GM23248 (cell line): Measurements from ENCODE around the gene MORN1. TPM values are rescaled to one million over a fixed set of nuclear protein-coding genes. Genes with fewer than 3 reads are reported as not detected.
A peak's percentile ranks its signal among the peaks of the same experiment; 100 is the strongest.

Experiments
- DNase-seq: peaks from one replicate; pipeline ENCODE4 v3.0.0-alpha.2; 2015
- H2AFZ ChIP-seq: fragments of 200-600 bp; sonication (generic); 2 replicates; pipeline ENCODE4 v1.6.1; 2016; ENCODE audit warnings: antibody characterized with exemption
- H3F3A ChIP-seq: fragments of 200-600 bp; sonication (generic); 2 replicates; pipeline ENCODE4 v1.6.1; 2016; ENCODE audit warnings: mild to moderate bottlenecking, antibody characterized with exemption, mixed run types; ENCODE audit not compliant: insufficient read depth
- H3K27ac ChIP-seq: fragments of 200-600 bp; sonication (generic); 2 replicates; pipeline ENCODE4 v1.5.1; 2016; ENCODE audit warnings: mild to moderate bottlenecking
- H3K27me3 ChIP-seq: fragments of 200-600 bp; sonication (generic); replicated peaks from 2 replicates; pipeline ENCODE4 v1.6.1; 2016; ENCODE audit warnings: mild to moderate bottlenecking; ENCODE audit not compliant: insufficient read depth
- H3K36me3 ChIP-seq: fragments of 200-600 bp; sonication (generic); 2 replicates; pipeline ENCODE4 v1.6.1; 2016; ENCODE audit warnings: low read depth, mild to moderate bottlenecking
- H3K4me1 ChIP-seq: fragments of 200-600 bp; sonication (generic); 2 replicates; pipeline ENCODE4 v1.6.1; 2016; ENCODE audit warnings: mild to moderate bottlenecking; ENCODE audit not compliant: insufficient read depth
- H3K4me2 ChIP-seq: fragments of 200-600 bp; sonication (generic); one replicate; pipeline ENCODE4 v1.6.1; 2016; ENCODE audit warnings: mild to moderate bottlenecking; ENCODE audit not compliant: unreplicated experiment
- H3K4me3 ChIP-seq: fragments of 200-600 bp; sonication (generic); 2 replicates; pipeline ENCODE4 v1.5.1; 2016; ENCODE audit warnings: mild to moderate bottlenecking
- H3K79me2 ChIP-seq: fragments of 200-600 bp; sonication (generic); 2 replicates; pipeline ENCODE4 v1.6.1; 2016; ENCODE audit warnings: mild to moderate bottlenecking; ENCODE audit not compliant: insufficient read depth
- H3K9ac ChIP-seq: fragments of 200-600 bp; sonication (generic); 2 replicates; pipeline ENCODE4 v1.6.1; 2016; ENCODE audit warnings: mild to moderate bottlenecking
- H3K9me2 ChIP-seq: fragments of 200-600 bp; sonication (generic); 2 replicates; pipeline ENCODE4 v1.6.1; 2016; ENCODE audit warnings: mixed run types, mild to moderate bottlenecking, moderate library complexity; ENCODE audit not compliant: insufficient read depth
- H3K9me3 ChIP-seq: fragments of 200-600 bp; sonication (generic); one replicate; pipeline ENCODE4 v1.6.1; 2017; ENCODE audit warnings: low read depth
- H4K20me1 ChIP-seq: fragments of 200-600 bp; sonication (generic); 2 replicates; pipeline ENCODE4 v1.6.0; 2016; ENCODE audit not compliant: insufficient read depth
- EZH2 ChIP-seq: fragments of 200-600 bp; sonication (generic); IDR thresholded peaks from 2 replicates; pipeline ENCODE4 v1.6.1; 2018; ENCODE audit warnings: antibody characterized with exemption, mild to moderate bottlenecking; ENCODE audit not compliant: insufficient read depth, poor library complexity, severe bottlenecking
- EZH2phosphoT487 ChIP-seq: fragments of 200-600 bp; sonication (generic); IDR thresholded peaks from 2 replicates; pipeline ENCODE4 v1.6.1; 2018; ENCODE audit warnings: antibody characterized with exemption, moderate library complexity, mild to moderate bottlenecking, low read depth; ENCODE audit not compliant: insufficient read depth
- WGBS, 2 experiments: methylation state at CpG; one replicate each; pipeline ENCODE4 v1.1.6; 2015 to 2017; ENCODE audit warnings: low lambda C conversion rate in 2 of 2, low coverage in 1 of 2; ENCODE audit errors: missing lambda C conversion rate in 2 of 2; 5-methylcytosine and 5-hydroxymethylcytosine counted together
- in situ Hi-C: fragments of 300-500 bp; cut with MboI; formaldehyde crosslinking; loops from 2 replicates; pipeline ENCODE4 v1.15.0; 2020
- polyA plus RNA-seq: library from polyadenylated mRNA; unstranded; fragments of >200 nt; fragmentation: Nextera tagmentation; extraction: Ambion mirVana; gene quantifications from 2 replicates; pipeline ENCODE4 v1.2.1, GENCODE V29; 2016
- total RNA-seq: library from RNA; depleted of rRNA; stranded (reverse); fragments of >200 nt; shearing (Covaris generic); gene quantifications from 2 replicates; pipeline ENCODE4 v1.2.3, GENCODE V29; 2014

Gene MORN1
- total and polyA plus RNA-seq, 2 experiments from 2014 or later, result 7.2 to 8.8 TPM

- Histone ChIP-seq H4K20me1 (peaks cover 11% of the 10 kb centered on the region; the same call in 1 of the 2 replicates), H2AFZ (no peak overlapping the region), H3F3A (peaks cover 5% of the 10 kb centered on the region; the same call in 1 of the 2 replicates), H3K36me3 (no peaks in the 10 kb centered on the region), H3K27me3 (no peaks in the 10 kb centered on the region), H3K4me1 (peaks cover 51% of the 10 kb centered on the region), H3K79me2 (peaks cover 96% of the 10 kb centered on the region), H3K9me3 (no peaks in the 10 kb centered on the region), H3K4me3 (no peak overlapping the region), H3K9me2 (no peaks in the 10 kb centered on the region), H3K4me2 (peak overlapping the region; percentile 20), H3K27ac (peak overlapping the region; percentile 55; the same call in 1 of the 2 replicates), H3K9ac (peak overlapping the region; percentile 17)
- TF ChIP-seq EZH2 (no peak), EZH2phosphoT487 (no peak)
- in situ Hi-C loops, result no loop called here
- WGBS, 2 experiments, result 46 to 55% methylated on average over 12 to 14 of the region's 14 CpGs
- DNase-seq, result peak; percentile 67
Observed at GRCh38 chr1:2275796-2276536, 115.4 kb downstream of the MORN1 start.

DNA sequence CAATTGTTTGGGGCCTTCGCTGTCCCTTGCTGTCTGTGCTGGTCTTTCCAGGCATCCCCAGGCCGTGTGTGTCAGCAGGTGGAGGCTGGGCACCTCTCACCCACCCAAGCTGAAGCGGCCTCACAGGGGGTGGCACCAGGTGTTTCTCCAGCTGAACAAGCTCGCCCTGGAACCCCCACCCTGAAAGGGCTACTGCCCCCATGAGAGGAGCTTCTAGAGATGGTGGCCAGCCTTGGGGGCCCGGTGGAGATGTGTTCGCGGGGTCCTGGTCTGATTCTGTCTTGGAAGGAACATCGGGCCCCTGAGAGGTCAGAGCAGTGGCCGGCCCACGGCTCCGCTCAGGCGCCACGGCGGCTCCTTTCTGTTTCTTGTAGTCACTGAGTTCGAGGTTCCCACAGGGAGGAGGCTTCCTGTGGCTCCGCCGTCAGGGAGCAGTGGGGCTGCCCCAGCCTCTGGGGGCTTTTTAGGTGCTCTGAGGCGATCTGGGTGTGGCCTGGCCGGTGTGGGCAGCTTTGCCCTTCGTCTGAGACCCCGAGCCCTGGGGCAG lies 116.4 kb downstream of the MORN1 start:
- Histone ChIP-seq H3K4me2 (no peak overlapping the region), H3K4me3 (no peak overlapping the region), H3K9me3 (no peaks in the 10 kb centered on the region), H3K27me3 (no peaks in the 10 kb centered on the region), H3K27ac (peak overlapping the region; percentile 55; the same call in 1 of the 2 replicates), H3K4me1 (peaks cover 48% of the 10 kb centered on the region), H3K9me2 (no peaks in the 10 kb centered on the region), H3F3A (peaks cover 5% of the 10 kb centered on the region; the same call in 1 of the 2 replicates), H4K20me1 (peaks cover 11% of the 10 kb centered on the region; the same call in 1 of the 2 replicates), H3K79me2 (peaks cover 100% of the 10 kb centered on the region), H2AFZ (no peak overlapping the region), H3K36me3 (no peaks in the 10 kb centered on the region), H3K9ac (0 out of 2 replicates have a peak overlapping the region, but pooled peaks have one; percentile 17)
- TF ChIP-seq EZH2phosphoT487, result no peak
- TF ChIP-seq EZH2, result no peak
- DNase-seq, result no peak
- in situ Hi-C loops, result no loop called here
- WGBS, 2 experiments, result 78% methylated on average over 21 of the region's 21 CpGs

- Histone ChIP-seq H3K27ac (no peak overlapping the region), H4K20me1 (peaks cover 11% of the 10 kb centered on the region; the same call in 1 of the 2 replicates)
Observed at GRCh38 chr1:2274231-2274928, 117.0 kb downstream of the MORN1 start.

DNA sequence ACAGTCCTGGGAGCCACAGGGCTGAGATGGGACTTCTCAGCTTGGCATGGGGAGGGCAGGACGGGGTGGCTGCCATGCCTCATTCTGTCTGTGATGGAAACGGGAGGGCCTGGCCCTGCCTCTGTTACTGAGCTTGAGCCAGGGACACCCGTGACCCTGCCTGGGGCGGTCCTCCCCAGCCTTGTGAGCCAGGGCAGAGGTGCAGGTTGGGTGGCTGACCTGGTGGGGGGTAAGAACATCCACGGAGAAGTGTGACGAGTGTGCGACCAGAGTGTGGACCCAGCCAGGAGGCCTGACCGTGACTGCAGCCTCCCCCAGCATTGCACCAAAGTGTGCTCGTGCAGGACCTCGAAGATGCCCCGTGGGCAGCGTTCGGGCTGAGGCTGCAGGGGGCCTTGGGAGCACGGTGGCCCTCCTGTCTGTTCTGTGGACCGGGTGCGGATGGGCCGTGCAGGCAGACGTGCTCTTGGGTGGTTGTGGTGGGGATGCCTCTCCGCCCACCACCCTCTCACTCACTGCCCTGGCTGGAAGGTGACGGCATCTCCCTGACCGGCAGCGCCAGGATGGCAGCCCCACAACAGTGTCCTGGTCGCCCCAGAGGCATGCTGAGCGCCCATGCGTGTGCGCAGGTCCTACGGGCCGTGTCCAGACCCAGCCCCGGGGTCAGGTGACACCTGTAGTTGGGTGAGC lies 117.8 kb downstream of the MORN1 start:
- Histone ChIP-seq H4K20me1 (peaks cover 14% of the 10 kb centered on the region; the same call in 1 of the 2 replicates), H3K9me3 (no peaks in the 10 kb centered on the region), H3K36me3 (no peaks in the 10 kb centered on the region), H3K9ac (no peak overlapping the region), H3F3A (peaks cover 5% of the 10 kb centered on the region; the same call in 1 of the 2 replicates), H3K27ac (no peak overlapping the region), H3K4me1 (peaks cover 37% of the 10 kb centered on the region), H3K4me2 (no peak overlapping the region), H3K9me2 (no peaks in the 10 kb centered on the region), H3K4me3 (no peak overlapping the region), H2AFZ (no peak overlapping the region), H3K27me3 (no peaks in the 10 kb centered on the region), H3K79me2 (peaks cover 100% of the 10 kb centered on the region)
- in situ Hi-C loops, result no loop called here
- no peak for DNase-seq
- TF ChIP-seq EZH2phosphoT487, result no peak
- TF ChIP-seq EZH2, result no peak
- WGBS, 2 experiments, result 72 to 73% methylated on average over 29 of the region's 29 CpGs

More at GRCh38 chr1:2274231-2274928, 117.0 kb downstream of the MORN1 start:
- no peak overlapping the region for H3K4me2 ChIP-seq
- peaks cover 42% of the 10 kb centered on the region for H3K4me1 ChIP-seq
- TF ChIP-seq EZH2, result no peak
- TF ChIP-seq EZH2phosphoT487, result no peak
- no peaks in the 10 kb centered on the region for H3K9me2 ChIP-seq
- peaks cover 5% of the 10 kb centered on the region; the same call in 1 of the 2 replicates for H3F3A ChIP-seq
- no peaks in the 10 kb centered on the region for H3K36me3 ChIP-seq
- H3K9ac ChIP-seq, result no peak overlapping the region
- H3K4me3 ChIP-seq, result no peak overlapping the region
- DNase-seq, result no peak
- H3K9me3 ChIP-seq, result no peaks in the 10 kb centered on the region
- 79 to 80% methylated on average over 23 to 24 of the region's 24 CpGs for WGBS, 2 experiments
- in situ Hi-C loops, result no loop called here
- H3K27me3 ChIP-seq, result no peaks in the 10 kb centered on the region
- H3K79me2 ChIP-seq, result peaks cover 100% of the 10 kb centered on the region
- H2AFZ ChIP-seq, result no peak overlapping the region
